GM10266 (cell line): ENCODE results near the gene MDM2.

Experiments
- DNase-seq: peaks from one replicate; pipeline ENCODE4 v3.0.0; 2012; ENCODE audit errors: extremely low spot score
- TF ChIP-seq, protein P1 (sequence below): IDR thresholded peaks from 2 replicates; pipeline ENCODE4 v1.5.1; 2012; ENCODE audit warnings: mild to moderate bottlenecking, low read depth; ENCODE audit not compliant: control insufficient read depth, insufficient read depth; ENCODE audit errors: missing control alignments

Gene MDM2

DNA sequence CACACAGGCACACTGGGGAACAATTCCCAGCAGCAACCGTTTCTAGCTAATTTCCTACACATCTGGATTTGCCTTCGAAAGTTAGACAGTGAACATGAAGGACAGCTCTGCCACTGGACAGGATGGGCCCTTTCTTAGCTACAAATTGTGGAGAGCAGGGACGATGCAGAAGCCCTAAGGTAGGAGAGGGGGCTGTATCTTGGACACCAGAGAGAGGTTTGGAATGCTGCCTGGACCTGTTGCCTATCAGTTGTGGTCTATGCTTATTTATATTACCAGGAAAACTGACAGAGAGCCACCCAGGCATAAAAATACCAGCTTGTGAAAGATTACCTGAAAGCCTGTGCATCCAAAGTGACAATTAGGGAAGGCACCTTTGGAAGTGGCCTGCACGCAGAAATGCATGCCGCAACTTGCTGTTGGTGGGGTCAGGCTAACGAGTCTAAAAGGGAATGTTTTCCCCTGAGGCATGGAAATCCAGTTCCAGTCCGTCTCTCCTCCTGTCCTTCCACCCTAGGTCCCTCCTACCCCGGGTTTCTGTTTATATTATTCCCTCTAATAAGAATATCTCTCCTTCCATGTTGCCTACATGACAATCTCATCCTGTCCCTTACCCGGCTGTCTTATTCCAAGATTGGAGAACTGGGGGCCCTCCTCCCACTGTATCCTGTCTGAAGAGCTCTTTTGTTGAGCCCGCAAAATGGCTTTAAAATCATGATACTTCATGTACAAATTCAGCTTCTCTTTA is 60.2 kb downstream of the MDM2 start:
- DNase-seq = no peak
- TF ChIP-seq, protein P1, sequence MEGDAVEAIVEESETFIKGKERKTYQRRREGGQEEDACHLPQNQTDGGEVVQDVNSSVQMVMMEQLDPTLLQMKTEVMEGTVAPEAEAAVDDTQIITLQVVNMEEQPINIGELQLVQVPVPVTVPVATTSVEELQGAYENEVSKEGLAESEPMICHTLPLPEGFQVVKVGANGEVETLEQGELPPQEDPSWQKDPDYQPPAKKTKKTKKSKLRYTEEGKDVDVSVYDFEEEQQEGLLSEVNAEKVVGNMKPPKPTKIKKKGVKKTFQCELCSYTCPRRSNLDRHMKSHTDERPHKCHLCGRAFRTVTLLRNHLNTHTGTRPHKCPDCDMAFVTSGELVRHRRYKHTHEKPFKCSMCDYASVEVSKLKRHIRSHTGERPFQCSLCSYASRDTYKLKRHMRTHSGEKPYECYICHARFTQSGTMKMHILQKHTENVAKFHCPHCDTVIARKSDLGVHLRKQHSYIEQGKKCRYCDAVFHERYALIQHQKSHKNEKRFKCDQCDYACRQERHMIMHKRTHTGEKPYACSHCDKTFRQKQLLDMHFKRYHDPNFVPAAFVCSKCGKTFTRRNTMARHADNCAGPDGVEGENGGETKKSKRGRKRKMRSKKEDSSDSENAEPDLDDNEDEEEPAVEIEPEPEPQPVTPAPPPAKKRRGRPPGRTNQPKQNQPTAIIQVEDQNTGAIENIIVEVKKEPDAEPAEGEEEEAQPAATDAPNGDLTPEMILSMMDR = no peak

DNA sequence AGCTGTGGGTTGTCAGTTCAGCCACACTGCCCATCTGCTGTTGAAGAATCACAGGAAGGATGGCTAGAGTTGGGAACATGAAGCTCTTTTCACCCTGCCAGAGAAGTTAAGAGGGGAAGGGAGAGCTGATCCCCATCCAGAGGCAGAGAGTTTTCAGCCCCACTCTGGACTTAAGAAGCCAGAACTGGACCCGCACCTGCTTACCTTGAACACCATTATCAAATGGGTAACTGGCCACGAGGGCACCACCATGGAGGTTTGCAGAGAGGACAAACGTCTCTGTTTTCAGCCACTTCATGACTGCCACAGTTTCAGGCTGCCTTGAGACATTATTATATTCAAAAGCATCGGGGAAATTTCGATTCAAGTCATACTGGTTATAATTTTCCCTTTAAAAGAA is 62.0 kb downstream of the MDM2 start:
- TF ChIP-seq, protein P1 = no peak

DNA sequence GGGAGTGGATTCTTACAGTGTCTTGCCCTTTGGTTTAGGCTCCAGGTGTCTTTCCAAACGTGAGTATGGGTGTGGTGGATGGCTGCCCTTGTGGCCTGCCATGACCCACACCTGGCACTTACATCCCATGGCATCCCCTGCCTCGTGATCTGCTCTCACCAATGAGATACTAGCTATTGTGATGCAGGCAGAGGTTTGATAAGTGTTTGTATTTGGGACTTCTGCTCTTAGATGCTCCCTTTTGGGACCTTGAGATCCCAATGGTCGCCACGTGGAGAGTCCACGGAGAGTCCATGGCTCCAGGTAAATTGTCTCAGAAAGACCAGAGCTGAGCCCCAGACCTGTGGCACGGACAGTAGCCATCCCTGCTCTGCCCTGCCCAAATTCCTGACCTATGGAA is 62.5 kb downstream of the MDM2 start:
- no peak for DNase-seq

More for the DNA sequence above, 62.0 kb downstream of the MDM2 start:
- no peak for DNase-seq

DNA sequence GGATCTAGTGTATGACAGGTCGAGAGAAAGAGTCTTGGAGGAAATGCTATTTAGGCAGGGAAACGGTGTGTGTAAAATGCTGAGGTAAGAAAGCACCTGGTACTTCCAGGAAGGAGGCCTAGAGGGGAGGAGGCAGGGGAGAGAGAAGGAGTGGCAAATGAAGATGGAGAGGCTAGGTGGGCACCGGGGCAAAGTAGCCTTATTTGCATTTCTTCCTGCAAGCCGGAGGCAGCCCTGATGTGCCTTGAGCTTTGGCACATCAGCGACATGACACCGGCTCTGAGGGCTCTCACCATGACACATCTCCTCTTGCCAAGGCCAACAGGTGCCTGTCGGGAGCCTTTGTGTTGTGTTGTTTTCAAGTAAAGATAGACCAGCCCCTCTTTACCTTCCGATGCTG is 63.4 kb downstream of the MDM2 start:
- TF ChIP-seq, protein P1 = no peak
- DNase-seq = no peak

More for the DNA sequence above, 62.5 kb downstream of the MDM2 start:
- TF ChIP-seq, protein P1 = no peak

DNA sequence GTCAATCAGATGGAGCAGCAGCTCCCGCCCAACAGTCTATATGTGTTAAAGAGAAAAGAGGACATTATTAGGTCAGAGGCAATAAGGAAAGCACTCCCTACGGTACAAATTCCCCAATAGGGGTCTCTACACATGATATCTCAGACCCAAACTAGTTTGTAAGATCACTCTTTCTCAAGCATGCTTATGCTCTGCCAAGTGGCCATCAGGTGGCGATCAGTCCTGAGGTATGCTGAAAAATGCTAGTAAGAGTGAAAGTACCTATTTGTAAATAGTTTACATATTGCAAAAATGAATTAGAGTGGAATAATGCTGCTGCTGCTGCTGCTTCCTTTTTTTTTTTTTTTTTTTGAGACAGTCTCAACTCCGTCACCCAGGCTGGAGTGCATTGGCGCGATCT is 63.9 kb downstream of the MDM2 start:
- DNase-seq = peak; percentile 19
- TF ChIP-seq, protein P1 = peak; percentile 39

DNA sequence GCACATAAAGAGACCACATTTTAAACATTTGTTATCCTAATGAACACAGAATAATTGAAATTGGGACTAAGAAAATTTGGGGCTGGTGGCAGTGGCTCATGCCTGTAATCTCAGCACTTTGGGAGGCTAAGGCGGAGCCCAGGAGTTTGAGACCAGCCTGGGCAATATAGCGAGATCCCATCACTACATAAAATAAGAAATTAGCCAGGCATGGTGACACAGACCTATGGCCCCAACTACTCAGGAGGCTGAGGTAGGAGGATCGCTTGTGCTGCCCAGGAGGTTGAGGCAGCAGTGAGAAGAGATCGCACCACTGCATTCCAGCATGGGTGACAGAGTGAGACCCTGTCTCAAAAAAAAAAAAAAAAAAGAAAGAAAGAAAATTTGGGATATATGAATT is 65.3 kb downstream of the MDM2 start:
- no peak for DNase-seq
- TF ChIP-seq, protein P1 = no peak

DNA sequence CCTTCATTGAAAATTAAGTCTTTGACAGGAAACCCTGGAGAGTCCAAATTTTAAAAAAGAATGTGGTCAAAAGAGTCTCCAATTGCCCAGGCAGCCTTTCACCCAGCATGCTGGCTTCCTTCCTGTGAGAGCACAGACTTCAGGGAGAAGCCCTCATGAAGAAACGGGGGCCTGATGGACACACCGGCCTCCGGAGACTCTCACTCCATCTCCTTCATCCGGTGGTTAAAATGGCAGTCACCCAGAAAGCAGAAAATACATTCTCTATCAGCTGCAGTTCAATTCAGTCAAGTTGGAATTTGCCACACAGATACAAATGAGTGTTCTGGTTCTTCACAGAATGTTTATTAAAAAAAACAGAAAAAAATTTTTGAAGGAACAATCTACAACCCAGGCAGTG is 68.5 kb downstream of the MDM2 start:
- no peak for DNase-seq
- TF ChIP-seq, protein P1 = no peak
